ENCODE measurements around the gene RRP7A.
"Not testable (repeated sequence)": the region's sequence is repeated elsewhere in the genome, so short reads cannot be mapped to it uniquely, and the experiment has no call there.

The RRP7A gene

DNA sequence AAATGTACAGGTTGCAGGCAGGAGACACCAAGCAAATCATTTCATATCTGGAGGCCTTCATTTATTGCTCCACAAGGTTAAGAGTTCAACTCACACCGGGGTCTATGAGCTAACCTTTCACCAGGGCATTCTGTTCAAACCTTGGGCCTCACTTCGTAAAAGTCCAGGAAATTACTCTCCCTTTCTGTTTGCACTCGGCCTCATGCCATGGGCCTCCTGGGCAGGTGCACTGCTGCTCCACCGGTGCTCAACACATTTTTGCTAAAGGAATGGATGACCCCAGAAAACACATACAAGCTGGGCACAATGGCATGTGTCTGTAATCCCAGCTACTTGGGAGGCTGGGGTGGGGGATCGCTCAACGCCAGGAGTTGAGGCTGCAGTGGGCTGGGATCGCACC lies 16.6 kb upstream of the RRP7A start:
- no peak for DNase-seq (ENCODE audit: low read depth)

DNA sequence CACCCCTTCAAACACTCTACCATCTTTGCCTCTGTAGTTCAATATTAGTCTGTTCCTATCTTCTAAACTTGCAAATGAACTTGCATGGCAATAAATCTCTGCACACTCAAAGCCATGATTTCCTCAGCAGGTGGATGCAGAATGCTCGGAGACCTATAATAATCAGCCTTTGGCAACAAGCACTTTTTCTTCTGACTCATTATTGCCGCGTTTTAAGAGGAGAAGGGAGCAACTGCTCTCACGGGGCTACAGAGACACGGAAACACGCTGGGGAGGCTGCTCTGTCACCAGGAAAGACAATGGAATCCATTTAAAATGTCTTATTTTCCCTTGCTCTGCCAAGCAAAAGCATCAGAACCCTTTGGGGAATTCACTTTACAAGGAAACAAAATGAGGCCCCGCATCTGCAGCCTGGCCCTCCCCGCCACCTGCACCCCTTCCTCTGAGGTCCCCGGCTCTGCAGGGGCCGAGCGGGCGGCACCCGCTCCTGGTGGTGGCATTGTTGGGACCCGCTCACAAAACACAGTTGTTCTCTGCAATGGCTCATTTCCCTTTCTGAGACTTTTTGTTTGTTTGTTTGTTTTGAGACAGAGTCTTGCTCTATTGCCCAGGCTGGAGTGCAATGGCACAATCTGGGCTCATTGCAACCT lies 15.6 kb upstream of the RRP7A start:
- DNase-seq (ENCODE audit: low read depth) = not testable (repeated sequence)

DNA sequence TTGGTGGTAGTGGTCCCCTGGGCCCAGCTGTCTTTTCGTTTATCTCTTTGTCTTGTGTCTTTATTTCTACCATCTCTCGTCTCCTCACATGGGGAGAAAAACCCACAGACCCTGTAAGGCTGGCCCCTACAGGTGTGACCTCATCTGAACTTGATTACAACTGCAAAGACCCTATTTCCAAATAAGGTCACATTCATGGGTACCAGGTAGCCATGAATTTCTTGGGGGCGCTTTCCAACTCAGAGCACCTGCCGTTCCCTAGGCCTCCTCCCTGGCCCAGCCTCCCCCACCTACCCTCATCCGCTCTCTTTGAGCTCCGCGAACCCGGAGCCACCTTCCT lies 14.0 kb upstream of the RRP7A start:
- no peak for DNase-seq (ENCODE audit: low read depth)

DNA sequence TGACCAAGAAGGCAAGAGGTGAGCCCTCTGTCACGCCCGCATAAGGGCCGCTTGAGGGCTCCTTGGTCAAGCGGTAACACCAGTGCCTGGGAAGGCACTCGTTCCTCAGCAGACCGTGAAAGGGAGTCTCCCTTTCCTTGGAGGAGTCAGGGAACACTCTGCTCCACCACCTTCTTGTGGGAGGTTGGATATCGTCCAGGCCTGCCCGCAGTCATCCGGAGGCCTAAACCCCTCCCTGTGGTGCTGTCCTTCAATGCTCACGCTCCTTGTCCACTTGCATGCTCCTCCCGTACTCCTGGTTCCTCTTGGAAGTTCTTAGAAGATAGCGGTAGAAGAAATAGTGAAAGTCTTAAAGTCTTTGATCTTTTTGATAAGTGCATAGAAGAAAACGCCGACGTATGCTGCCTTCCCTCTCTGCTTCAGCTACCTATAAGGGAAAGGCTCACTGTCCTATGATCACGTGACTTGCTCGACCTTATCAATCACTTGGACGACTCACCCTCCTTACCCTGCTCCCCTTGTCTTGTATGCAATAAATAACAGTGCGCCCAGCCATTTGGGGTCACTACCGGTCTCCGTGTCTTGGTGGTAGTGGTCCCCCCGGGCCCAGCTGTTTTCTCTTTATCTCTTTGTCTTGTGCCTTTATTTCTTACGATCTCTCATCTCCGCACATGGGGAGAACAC lies 11.9 kb upstream of the RRP7A start:
- DNase-seq (ENCODE audit: low read depth) = not testable (repeated sequence)

DNA sequence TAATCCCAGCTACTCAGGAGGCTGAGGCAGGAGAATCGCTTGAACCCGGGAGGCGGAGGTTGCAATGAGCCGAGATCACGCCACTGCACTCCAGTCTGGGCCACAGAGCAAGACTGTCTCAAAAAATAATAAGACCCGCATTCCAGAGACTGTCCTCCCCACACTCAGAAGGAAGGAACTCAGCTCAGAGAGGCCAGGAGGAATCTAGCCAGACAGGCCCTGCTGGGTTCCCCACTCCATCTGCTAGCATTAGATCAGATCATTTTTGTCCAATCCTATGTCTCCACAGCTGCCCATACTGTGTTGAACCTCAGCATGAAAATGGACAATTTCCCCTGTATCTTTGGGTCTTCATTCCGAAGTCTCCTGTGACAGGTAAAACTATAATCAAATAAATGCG lies 9.8 kb upstream of the RRP7A start:
- not testable (repeated sequence) for DNase-seq (ENCODE audit: low read depth)

DNA sequence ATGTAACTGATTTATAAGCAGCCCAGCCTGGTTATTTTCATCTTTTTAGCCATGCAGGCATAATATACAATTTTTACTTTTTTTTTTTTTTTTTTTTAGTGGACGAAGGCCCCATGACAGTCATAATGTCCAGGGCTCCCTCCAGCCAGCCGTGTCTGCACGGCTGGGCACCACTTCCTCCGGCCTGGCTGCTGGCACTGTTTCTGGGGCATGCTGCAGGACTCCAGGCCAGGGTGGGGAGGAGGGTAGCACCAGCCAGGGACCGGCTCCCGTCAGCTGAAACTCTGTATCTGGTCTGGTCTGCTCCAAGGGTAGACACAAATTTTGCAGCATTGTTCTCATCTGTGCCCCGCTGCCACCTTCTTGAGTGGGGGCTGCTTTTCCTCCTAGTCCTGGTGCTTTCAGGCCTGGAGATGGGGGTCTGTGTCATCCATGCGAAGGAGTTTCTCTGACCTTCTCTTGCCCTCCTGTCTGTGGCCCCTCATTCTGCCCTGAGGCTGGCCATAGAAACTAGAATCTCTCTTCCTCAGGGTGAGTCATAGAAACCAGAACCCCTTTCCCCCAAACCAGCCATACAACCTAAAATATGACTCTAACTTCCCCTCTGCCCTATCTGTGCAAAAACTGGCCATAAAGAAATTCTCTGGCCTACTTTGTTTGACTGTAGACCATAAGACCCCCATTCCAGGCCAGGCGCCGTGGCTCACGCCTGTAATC lies 9.2 kb upstream of the RRP7A start:
- DNase-seq (ENCODE audit: low read depth) = no peak

DNA sequence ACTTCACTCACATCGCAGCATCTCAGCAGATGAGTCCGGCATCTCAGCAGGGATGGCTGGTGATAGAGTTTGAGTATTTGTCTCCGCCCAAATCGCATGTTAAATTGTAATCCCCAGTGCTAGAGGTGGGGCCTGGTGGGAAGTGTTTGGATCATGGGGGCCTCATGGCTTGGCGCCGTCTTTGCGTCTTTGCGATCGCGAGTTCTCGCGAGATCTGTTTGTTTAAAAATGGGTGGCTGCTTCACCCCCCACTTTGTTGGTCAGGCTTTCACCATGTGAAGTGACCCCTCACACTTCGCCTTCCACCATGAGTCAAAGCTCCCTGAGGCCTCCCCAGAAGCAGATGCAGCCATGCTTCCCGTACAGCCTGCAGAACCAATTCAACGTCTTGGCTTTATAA lies 3.0 kb upstream of the RRP7A start:
- no peak for DNase-seq (ENCODE audit: low read depth)

DNA sequence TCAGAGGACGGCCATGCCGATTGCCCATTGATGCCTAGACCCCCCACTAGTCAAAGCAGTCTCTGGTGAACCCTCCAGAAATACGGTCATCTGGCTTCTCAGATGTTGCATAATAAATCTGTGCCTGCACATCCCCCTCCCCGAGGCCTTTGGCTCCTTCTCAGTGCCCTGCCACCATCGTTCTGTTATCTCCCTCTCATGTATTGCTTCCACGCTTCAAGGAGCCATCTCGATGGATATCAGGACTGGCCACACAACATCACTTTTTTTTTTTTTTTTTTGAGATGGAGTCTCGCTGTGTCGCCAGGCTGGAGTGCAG lies 1.6 kb upstream of the RRP7A start:
- DNase-seq (ENCODE audit: low read depth) = no peak

DNA sequence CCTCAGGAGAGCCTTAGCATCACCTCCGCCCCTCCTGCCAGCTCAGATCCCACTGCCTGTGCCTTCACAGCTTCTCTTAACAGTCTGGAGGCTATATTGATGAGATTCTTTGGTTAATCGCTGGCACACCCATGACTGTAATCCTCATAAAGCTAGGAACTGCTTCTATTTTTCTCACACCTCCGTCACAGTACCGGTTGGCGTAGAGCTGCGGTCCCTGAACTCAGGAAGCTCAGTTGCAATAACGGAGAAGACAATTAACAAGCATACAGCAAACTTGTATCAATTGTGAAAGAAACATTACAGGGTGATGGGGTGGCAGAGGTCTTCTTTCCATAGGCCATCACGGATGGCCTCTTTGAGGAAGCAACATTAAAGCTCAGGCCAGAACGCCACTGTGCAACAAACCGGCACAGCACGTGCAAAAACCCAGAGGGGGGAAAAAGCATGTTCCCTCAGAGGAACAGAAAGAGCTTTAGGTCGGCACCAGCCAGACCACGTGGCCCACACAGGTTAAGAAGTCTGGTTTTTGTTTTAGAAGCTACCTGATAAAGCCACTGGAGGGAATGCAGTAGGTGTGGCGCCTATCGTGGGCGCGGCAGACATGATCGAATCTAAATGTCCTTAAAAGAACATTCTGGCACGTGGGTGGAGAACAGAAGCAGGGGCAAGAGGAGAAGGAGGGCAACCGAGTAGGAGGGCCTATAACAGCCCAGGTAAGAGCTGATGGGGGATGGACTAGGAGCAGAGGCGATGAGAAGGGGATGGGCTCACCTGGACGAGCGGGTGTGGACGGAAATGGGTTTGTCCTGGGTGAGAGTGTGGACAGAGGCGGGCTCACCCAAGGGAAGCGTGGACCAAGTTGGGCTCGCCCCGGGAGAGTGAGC lies 715 bp downstream of the RRP7A start:
- DNase-seq (ENCODE audit: low read depth) = not testable (repeated sequence)

DNA sequence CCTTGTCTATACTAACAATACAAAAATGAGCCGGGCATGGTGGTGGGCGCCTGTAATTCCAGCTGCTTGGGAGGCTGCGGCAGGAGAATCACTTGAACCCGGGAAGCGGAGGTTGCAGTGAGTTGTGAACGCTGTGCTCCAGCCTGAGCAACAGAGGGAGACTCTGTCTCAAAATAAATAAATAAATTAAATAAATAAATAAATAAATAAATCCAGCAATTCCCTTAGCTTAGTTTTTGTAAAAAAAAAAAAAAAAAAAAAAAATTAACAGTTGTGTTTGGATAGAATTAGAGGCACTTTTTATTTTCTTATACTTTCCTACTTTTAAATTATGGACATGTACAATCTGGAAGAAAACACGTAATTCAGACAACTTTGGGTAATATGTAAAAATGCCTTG lies 2.5 kb downstream of the RRP7A start:
- DNase-seq (ENCODE audit: low read depth) = not testable (repeated sequence)

DNA sequence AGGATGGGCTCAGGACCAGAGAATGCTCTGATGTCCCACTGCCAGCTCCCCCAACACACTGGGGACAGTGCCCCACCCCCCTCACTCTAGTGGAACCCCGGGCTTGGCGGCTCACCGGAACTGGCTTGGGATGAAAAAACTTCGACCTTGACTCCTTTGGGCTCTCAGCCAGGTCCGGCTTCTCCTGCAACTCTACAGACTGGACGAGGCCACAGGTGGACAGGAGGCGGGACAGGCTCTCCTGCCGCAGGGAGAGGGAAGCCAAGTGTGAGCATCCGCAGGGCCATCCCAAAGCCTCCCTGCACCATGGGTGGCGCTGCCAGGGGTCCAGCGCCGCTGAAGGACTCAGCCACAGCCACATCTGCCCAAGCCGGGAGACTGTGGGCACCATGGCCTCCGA lies 3.7 kb downstream of the RRP7A start:
- no peak for DNase-seq (ENCODE audit: low read depth)

DNA sequence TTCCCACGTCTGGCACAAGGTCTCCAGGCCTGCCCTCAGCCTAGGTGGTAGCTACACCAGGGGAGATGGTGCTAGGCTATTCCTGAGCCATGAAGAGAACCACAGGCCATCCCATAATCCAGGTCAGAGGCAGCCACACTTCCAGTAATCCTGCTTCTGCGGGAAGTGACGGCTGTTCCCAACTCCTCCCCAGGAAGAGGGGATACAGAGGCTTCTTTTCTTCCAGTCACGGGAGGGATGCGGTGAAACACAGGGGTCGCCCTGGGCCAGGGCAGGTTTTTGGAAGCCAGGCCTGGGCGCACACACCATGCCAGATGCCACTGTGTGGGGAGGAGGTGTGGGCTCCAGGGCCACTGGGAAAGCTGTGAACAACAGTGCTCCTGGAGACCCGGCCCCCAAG lies 4.3 kb downstream of the RRP7A start:
- not testable (repeated sequence) for DNase-seq (ENCODE audit: low read depth)

DNA sequence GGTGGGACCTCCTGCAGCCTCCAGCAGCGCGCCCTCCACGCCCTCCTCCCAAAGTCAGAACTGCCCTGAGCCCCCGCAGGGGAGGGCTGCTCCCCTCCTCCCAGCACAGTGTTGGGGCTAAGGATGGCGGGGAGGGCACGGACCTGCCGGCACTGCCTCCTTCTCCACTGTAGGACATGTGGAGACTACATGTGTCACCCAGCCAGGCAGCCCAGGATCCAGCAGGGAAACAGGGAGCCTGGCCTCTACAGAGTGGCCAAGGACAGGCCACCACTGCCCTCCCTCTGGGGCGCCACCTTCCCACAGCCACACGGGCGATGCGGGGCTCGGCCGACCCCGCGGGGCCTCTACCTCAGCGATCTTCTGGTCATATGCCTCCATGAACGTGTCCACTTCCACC lies 5.3 kb downstream of the RRP7A start:
- DNase-seq (ENCODE audit: low read depth) = not testable (repeated sequence)

DNA sequence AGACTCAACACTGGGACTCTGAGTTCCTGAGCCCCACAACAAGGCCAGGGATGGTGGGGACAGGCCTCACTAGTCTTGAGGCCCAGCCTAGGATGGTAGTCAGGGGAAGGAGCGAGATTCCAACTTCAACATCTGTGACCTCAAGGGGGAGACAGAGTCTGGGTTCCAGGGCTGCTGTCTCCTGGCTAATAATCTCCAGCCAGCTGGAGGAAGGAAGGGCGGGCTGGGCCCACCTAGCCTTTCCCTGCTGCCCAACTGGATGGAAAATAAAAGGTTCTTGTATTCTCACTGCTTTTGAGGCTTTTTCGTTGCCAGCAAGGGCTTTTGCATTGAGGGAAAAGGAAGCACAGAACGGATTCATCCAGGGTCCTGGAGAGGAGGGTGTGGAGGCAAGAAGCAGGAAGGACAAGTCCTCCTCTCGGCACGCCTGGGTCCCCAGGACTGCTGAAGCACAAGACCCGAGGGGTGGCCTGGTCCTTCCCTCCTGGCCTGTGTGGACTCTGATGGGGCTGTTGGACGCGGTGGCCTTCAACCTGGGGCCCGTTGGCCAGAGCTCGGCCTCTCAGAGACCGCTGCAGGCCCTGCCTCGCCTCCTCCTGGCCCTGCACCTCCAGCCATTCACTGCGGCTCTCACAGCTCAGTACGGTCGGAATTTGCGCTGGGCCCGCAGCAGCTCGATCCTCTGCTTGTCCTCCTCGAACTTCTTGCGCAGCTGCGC lies 7.2 kb downstream of the RRP7A start:
- not testable (repeated sequence) for DNase-seq (ENCODE audit: low read depth)

DNA sequence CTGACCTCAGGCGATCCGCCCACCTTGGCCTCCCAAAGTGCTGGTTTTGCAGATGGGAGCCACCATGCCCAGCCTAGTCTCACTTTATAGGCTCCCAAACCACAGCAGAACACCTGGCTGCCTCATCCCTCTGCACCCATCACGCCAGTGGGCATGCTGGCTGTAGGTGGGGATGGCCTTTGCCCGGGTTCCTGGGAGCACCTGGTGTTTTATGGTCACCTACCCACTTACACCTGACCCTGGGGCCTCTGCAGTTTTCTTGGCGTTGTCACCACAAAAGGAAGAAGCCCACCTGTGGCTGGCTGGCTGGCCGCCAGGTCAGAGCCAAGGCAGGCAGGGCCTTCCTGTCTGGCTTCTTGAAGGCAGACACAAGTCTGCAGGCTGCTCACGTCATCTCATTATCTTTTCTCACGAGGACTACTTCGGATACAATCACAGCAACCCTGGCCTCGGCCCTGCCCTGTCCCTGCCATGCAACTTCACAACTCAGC lies 8.2 kb downstream of the RRP7A start:
- no peak for DNase-seq (ENCODE audit: low read depth)

DNA sequence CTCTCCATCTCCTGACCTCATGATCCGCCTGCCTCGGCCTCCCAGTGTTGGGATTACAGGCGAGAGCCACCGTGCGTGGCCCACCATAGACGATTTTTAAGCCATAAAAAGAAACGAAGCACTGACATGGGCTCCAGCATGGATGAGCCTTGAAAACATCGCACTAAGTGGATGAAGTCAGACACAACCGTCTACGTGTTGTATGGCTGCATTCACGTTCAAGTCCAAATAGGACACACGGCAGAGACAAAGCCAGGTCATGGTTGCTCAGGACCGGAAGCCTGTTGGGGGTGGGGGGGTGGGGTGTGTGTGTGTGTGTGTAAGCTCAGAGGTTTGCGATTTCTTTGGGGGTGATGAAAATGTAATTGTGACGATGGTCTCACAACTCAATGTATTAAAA lies 10.0 kb downstream of the RRP7A start:
- DNase-seq (ENCODE audit: low read depth) = no peak

DNA sequence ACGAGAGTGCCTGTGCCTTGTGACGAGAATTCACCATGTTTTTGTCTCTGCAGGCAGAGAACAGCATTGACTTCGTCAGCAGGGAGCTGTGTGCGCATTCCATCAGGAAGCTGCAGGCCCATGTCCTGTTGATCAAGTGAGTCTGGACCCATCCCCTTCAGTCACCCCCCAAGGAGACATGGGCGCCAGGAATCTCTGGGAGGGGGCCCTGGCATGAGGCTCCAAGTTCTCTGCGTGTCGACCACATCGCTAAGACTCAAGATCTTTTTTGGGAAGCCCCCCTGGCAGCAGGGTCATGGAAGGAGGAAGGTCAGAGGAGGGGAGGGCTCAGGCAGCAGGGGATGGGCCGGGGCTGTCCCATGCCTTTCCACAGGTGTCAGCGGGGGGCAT lies 10.6 kb downstream of the RRP7A start:
- DNase-seq (ENCODE audit: low read depth) = not testable (repeated sequence)

DNA sequence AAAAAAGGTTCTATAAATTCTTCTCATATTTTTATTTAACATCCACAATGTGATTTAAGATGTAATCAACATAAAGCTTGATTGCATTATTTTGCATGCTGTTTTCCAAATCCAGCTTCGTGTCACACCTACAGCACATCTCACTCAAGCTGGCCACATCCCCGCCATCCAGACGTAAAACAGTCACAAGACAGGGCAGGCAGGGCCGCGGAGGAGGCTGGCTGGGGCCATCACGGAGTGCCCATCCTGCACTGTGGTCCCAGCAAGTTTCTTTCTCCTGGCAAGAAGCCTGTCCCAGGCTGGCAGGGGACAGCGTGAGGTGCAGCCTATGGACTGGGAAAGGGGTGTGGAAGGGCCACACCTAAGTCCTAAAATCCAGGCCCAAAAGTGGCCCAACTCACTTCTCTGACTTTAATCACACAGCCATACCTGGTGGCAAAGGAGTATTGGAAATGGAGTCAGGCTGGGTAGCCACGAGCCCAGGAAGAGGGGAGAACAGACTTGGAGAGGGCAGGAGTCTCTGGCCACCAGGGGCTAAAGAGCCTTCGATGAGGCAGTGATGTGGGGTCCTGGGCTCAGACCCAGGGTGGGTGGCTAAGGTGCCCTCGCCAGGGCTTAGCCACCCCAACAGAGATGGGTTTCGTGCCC lies 11.1 kb downstream of the RRP7A start:
- not testable (repeated sequence) for DNase-seq (ENCODE audit: low read depth)

DNA sequence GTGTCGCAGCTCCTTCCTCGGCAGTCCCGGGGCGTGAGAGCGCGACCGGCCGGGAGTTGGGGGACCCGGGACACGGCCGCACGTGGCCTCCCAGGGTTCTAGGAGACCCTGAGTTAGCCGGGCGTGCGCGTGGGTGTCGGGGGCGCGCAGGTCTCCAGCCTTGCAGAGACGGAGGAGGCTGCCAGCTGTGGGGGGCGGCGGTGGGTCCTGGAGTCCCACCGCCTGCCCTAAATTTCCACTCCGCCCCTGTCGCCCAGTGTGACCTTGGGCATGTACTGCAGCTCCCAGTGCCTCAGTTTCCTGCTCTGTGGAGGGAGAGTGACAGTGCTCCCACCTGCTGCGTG lies 18.8 kb downstream of the RRP7A start:
- no peak for DNase-seq (ENCODE audit: low read depth)

DNA sequence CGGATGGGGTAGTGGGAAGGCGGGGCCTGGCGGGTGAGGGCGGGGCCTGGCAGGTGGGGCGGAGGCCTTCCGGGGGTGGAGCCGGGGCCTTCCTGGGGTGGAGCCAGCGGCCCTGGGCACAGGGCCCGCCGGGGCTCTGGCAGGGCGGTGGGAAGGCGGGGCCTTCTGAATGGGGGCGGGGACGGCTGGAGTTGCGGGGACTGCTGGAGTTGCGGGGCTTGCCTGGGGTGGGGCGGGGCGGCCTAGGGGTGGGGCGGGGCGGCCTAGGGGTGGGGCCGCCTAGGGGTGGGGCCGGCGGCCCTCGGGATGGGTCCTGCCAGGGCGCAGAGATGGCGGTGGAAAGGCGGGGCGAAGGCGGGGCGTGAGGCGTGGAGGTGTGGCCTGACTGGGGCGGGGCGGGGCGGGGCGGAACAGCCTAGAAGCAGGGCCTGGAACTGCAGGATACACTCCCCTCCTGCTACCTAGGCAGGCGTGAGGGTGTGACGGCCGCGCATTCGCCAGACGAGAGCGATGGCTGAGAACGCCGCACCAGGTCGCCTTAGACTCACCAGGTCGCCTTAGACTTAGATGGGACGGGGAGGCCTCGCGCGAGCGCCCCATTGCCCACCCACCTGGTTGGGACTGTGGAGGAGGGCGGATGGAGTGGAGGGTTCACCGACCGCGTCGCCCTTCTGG lies 19.3 kb downstream of the RRP7A start:
- peak; percentile 71 for DNase-seq (ENCODE audit: low read depth)

DNA sequence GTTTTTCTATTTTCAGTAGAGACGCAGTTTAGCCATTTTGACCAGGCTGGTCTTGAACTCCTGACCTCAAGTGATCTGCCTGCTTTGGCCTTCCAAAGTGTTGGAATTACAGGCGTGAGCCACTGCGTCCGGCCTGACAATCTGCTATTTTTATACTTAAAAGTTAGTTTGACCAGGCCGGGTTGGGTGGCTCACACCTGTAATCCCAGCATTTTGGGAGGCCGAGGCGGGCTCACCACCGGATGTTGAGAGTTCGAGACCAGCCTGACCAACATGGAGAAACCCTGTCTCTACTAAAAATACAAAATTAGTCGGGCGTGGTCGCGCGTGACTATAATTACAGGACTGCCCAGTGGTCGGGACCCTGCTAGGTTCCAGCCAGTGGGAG lies 19.8 kb downstream of the RRP7A start:
- DNase-seq (ENCODE audit: low read depth) = not testable (repeated sequence)

All from activated T-helper 9 cell treated with anti-CD3 and anti-CD28 coated beads, Interleukin-2, amount 50 U/mL, for 16 hours (primary cell).